Measurements from ENCODE around the gene PDIA3. TPM values are rescaled to one million over a fixed set of nuclear protein-coding genes. Genes with fewer than 3 reads are reported as not detected.

Gene PDIA3
- polyA plus RNA-seq, 2 donors: 90.6 to 140 TPM

DNA sequence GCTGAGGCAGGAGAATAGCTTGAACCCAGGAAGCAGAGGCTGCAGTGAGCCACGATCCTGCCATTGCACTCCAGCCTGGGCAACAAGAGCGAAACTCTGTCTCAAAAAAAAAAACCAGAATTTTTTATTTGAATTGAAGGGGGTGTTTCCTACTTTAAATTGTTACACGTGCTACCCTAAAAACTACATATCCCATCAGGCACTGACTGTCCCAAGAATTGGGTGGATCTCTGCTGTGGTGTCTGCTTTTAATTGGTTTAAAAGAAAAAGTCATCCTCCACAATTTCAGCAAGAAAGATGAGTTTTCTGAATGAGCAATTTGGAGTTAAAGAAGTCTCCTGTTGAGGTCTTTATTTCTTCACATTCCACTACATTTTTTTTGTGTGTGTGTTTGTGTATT lies 2.1 kb downstream of the PDIA3 start:
- no peaks in the 10 kb centered on the region for H3K27me3 ChIP-seq (ENCODE audit: control insufficient read depth in 1 of 2, insufficient read depth in 2 of 2, low read length in 2 of 2)
- no peaks in the 10 kb centered on the region for H3K9me3 ChIP-seq (ENCODE audit: control insufficient read depth in 2 of 2, insufficient read depth in 1 of 2, low read depth in 1 of 2, low read length in 1 of 2)
- H3K27ac ChIP-seq (ENCODE audit: low read depth in 2 of 2, low read length in 1 of 2): no peak overlapping the region
- WGBS, 2 donors: 52 to 62% methylated on average over 3 of the region's 3 CpGs
- peaks cover 2 to 3% of the 10 kb centered on the region in 2 donors for H3K4me1 ChIP-seq (ENCODE audit: control insufficient read depth in 2 of 2, insufficient read depth in 2 of 2, low read length in 1 of 2)
- no peak overlapping the region for H3K4me3 ChIP-seq (ENCODE audit: low read depth in 1 of 2, low read length in 2 of 2)
- H3K36me3 ChIP-seq (ENCODE audit: control insufficient read depth in 2 of 2, insufficient read depth in 2 of 2, low read length in 1 of 2): no peaks in the 10 kb centered on the region

DNA sequence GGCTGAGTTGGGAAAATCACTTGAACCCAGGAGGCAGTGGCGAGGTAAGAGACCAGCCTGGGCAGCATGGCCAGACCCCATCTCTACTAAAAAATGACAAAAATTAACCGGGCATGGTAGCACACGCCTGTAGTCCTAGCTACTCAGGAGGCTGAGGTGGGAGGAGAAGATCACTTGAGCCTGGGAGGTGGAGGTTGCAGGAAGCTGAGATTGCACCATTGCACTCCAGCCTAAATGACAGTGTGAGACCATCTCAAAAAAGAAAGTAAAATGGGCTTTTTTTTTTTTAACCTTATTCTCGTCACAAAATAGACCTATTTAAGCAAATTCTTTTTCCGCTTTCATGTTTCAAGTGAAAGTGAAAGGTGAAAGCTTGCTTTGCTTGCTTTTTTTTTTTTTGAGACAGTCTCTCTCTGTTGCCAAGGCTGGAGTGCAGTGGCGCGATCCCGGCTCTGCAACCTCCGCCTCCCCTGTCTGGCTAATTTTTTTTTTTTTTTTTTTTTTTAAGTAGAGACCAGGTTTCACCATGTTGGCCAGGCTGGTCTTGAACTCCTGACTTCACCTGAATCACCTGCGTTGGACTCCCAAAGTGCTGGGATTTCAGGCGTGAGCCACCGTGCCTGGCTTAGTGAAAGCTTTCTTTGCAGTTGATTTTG lies 3.6 kb downstream of the PDIA3 start:
- WGBS, 2 donors: 34 to 47% methylated on average over 12 of the region's 12 CpGs
- Histone ChIP-seq H3K9me3 (ENCODE audit: control insufficient read depth in 2 of 2, insufficient read depth in 1 of 2, low read depth in 1 of 2, low read length in 1 of 2) (no peaks in the 10 kb centered on the region), H3K4me3 (ENCODE audit: low read depth in 1 of 2, low read length in 2 of 2) (no peak overlapping the region), H3K4me1 (ENCODE audit: control insufficient read depth in 2 of 2, insufficient read depth in 2 of 2, low read length in 1 of 2) (peaks cover 2 to 3% of the 10 kb centered on the region in 2 donors), H3K36me3 (ENCODE audit: control insufficient read depth in 2 of 2, insufficient read depth in 2 of 2, low read length in 1 of 2) (no peaks in the 10 kb centered on the region), H3K27me3 (ENCODE audit: control insufficient read depth in 1 of 2, insufficient read depth in 2 of 2, low read length in 2 of 2) (no peaks in the 10 kb centered on the region), H3K27ac (ENCODE audit: low read depth in 2 of 2, low read length in 1 of 2) (peak overlapping the region; percentile 22 to 34)

DNA sequence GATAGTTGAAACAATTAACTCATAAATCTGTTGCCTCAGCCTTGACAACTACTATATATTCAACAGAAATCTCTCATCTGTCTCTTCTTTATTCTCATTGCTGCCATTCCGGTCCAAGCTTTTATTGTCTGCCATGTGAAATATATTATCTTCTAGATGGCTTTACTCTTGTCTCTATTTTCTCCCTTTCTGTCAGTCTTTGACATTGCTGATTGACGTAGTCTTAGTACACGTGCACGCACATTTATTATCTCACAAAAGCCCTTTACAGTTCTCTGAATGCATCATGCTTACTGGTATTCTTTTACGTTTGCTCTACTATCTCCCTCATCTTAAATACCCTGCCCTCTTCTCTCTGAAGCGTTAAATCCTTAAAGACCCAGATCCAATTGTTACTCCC lies 5.6 kb downstream of the PDIA3 start:
- peaks cover 0 to 3% of the 10 kb centered on the region in 2 donors for H3K4me1 ChIP-seq (ENCODE audit: control insufficient read depth in 2 of 2, insufficient read depth in 2 of 2, low read length in 1 of 2)
- no peaks in the 10 kb centered on the region for H3K27me3 ChIP-seq (ENCODE audit: control insufficient read depth in 1 of 2, insufficient read depth in 2 of 2, low read length in 2 of 2)
- no peak overlapping the region for H3K27ac ChIP-seq (ENCODE audit: low read depth in 2 of 2, low read length in 1 of 2)
- WGBS, 2 donors: 69 to 77% methylated on average over 6 of the region's 6 CpGs
- no peaks in the 10 kb centered on the region for H3K9me3 ChIP-seq (ENCODE audit: control insufficient read depth in 2 of 2, insufficient read depth in 1 of 2, low read depth in 1 of 2, low read length in 1 of 2)
- no peak overlapping the region for H3K4me3 ChIP-seq (ENCODE audit: low read depth in 1 of 2, low read length in 2 of 2)
- no peaks in the 10 kb centered on the region for H3K36me3 ChIP-seq (ENCODE audit: control insufficient read depth in 2 of 2, insufficient read depth in 2 of 2, low read length in 1 of 2)

DNA sequence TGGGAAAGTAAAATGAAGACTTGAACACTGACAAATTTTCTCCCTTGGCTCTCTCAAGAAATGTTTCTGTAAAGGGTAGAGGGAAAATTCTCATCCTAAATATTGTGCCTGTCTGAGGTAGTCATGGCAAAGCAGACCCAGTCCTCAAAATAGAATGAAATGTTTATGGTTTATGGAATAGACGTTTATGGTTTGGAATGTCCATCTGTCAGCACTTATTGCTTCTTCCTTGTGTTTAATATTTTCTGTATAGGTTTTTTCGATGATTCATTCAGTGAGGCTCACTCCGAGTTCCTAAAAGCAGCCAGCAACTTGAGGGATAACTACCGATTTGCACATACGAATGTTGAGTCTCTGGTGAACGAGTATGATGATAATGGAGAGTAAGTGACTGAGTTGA lies 16.6 kb downstream of the PDIA3 start:
- Histone ChIP-seq H3K9me3 (ENCODE audit: control insufficient read depth in 2 of 2, insufficient read depth in 1 of 2, low read depth in 1 of 2, low read length in 1 of 2) (no peaks in the 10 kb centered on the region), H3K36me3 (ENCODE audit: control insufficient read depth in 2 of 2, insufficient read depth in 2 of 2, low read length in 1 of 2) (peaks cover 5 to 15% of the 10 kb centered on the region in 2 donors), H3K4me1 (ENCODE audit: control insufficient read depth in 2 of 2, insufficient read depth in 2 of 2, low read length in 1 of 2) (no peaks in the 10 kb centered on the region), H3K27ac (ENCODE audit: low read depth in 2 of 2, low read length in 1 of 2) (no peak overlapping the region), H3K27me3 (ENCODE audit: control insufficient read depth in 1 of 2, insufficient read depth in 2 of 2, low read length in 2 of 2) (no peaks in the 10 kb centered on the region), H3K4me3 (ENCODE audit: low read depth in 1 of 2, low read length in 2 of 2) (no peak overlapping the region)
- 72 to 78% methylated on average over 6 of the region's 6 CpGs for WGBS, 2 donors

DNA sequence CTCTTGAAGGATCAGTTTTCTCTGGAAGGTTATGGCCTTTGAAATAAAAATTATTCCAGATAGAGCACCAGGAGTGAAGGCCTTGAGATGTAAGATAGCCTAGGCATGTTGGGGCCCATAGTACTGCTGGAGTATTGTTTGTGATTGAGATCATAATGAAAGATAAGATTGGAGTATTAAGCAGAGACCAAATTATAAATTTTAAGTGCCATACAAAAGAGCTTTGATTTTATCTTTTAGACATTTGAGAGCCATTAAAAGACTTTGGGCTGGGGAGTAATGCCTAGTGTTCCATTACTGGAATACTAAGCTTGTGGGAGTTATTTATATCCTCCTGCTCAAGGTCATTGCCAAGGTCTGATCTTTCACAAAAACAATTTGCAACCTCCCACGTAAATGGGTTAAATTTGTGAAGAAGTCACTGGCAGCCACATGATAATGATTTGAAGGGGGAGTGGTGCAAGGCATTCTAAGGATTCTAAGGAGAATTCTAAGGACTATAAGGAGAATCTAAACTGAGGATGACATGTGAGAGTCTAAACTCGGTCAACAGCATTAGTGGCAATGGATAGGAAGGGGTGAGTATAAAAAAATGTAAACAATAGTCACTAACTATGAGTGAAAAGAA lies 17.7 kb downstream of the PDIA3 start:
- Histone ChIP-seq H3K4me1 (ENCODE audit: control insufficient read depth in 2 of 2, insufficient read depth in 2 of 2, low read length in 1 of 2) (no peaks in the 10 kb centered on the region), H3K4me3 (ENCODE audit: low read depth in 1 of 2, low read length in 2 of 2) (no peak overlapping the region), H3K9me3 (ENCODE audit: control insufficient read depth in 2 of 2, insufficient read depth in 1 of 2, low read depth in 1 of 2, low read length in 1 of 2) (no peaks in the 10 kb centered on the region), H3K27me3 (ENCODE audit: control insufficient read depth in 1 of 2, insufficient read depth in 2 of 2, low read length in 2 of 2) (no peaks in the 10 kb centered on the region), H3K27ac (ENCODE audit: low read depth in 2 of 2, low read length in 1 of 2) (no peak overlapping the region), H3K36me3 (ENCODE audit: control insufficient read depth in 2 of 2, insufficient read depth in 2 of 2, low read length in 1 of 2) (peaks cover 5 to 16% of the 10 kb centered on the region in 2 donors)
- WGBS, 2 donors: 67 to 70% methylated on average over 2 of the region's 2 CpGs

DNA sequence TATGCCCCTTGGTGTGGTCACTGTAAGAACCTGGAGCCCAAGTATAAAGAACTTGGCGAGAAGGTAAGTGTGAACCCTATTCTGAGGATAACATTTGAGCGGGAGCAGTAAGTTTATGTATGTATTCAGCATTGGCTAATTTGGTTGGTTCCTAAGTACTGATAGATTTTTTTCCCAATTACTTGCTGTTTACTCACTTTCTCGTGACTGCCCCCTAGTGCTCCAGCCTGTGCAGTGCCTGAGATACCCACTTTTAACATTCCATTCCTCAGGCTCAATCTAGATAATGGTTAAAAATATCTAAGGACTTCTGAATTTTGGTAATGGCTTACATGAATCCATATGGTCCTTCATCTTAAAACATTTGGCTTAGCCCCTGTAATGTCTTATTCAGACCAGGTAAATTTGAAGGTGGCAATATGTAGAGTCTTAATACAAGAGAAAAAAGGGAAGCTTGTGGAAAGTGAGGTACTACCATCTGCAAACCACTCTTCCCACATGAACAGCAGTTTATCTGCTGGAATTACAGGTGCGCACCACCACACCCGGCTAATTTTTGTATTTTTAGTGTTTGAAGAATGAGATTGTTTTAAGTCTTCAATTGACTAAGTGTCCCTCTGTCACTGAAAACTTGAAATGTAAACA lies 23.5 kb downstream of the PDIA3 start:
- Histone ChIP-seq H3K36me3 (ENCODE audit: control insufficient read depth in 2 of 2, insufficient read depth in 2 of 2, low read length in 1 of 2) (peaks cover 0 to 9% of the 10 kb centered on the region in 2 donors), H3K27ac (ENCODE audit: low read depth in 2 of 2, low read length in 1 of 2) (no peak overlapping the region), H3K4me3 (ENCODE audit: low read depth in 1 of 2, low read length in 2 of 2) (no peak overlapping the region), H3K9me3 (ENCODE audit: control insufficient read depth in 2 of 2, insufficient read depth in 1 of 2, low read depth in 1 of 2, low read length in 1 of 2) (no peaks in the 10 kb centered on the region), H3K4me1 (ENCODE audit: control insufficient read depth in 2 of 2, insufficient read depth in 2 of 2, low read length in 1 of 2) (no peaks in the 10 kb centered on the region), H3K27me3 (ENCODE audit: control insufficient read depth in 1 of 2, insufficient read depth in 2 of 2, low read length in 2 of 2) (no peaks in the 10 kb centered on the region)
- WGBS, 2 donors: 62 to 63% methylated on average over 5 of the region's 5 CpGs

DNA sequence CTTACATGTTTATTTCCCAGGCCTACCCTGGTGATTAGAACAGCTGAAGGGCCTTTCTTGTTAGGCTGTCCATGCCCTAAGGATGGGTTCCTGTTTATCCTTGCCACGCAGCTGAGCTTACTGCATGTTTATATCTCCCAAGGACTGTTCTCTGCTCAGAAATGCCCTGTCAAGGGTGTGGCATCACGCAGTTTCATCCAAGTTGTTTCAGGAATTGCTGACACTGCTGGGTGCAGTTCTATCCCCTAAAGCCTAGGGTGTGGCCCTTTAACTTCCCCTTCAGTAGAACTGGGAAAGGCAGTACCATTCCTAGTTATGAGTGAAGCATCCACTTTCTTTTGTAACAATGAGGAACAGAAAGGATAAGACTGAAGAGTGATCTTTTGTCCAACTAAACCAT lies 25.6 kb downstream of the PDIA3 start:
- H3K36me3 ChIP-seq (ENCODE audit: control insufficient read depth in 2 of 2, insufficient read depth in 2 of 2, low read length in 1 of 2): peaks cover 0 to 7% of the 10 kb centered on the region in 2 donors

DNA sequence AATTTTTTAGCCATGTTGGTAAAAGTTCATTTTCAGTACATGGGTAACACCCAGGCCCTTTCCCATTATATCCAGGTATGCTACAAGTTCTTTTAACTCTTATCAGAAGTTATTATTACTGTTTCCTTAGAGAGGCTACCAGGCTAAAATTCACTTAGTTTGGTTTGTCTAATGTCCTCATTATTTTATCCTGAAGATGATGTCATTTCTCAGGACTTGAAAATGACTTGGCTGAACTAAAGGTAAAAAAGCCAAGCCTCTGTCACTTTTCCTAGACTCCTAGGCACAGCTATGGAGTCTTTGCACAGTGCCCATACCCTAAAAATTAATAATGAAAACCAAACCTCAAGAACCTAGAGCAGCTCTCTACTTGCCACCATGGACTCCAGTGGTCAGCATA lies 26.4 kb downstream of the PDIA3 start:
- Histone ChIP-seq H3K36me3 (ENCODE audit: control insufficient read depth in 2 of 2, insufficient read depth in 2 of 2, low read length in 1 of 2) (peaks cover 0 to 4% of the 10 kb centered on the region in 2 donors), H3K27me3 (ENCODE audit: control insufficient read depth in 1 of 2, insufficient read depth in 2 of 2, low read length in 2 of 2) (no peaks in the 10 kb centered on the region), H3K9me3 (ENCODE audit: control insufficient read depth in 2 of 2, insufficient read depth in 1 of 2, low read depth in 1 of 2, low read length in 1 of 2) (no peaks in the 10 kb centered on the region), H3K4me3 (ENCODE audit: low read depth in 1 of 2, low read length in 2 of 2) (no peak overlapping the region), H3K4me1 (ENCODE audit: control insufficient read depth in 2 of 2, insufficient read depth in 2 of 2, low read length in 1 of 2) (peaks cover 0 to 11% of the 10 kb centered on the region in 2 donors), H3K27ac (ENCODE audit: low read depth in 2 of 2, low read length in 1 of 2) (peak overlapping the region in 1 of 2 donors; percentile 45)

More for the DNA sequence above, 25.6 kb downstream of the PDIA3 start:
- H3K4me3 ChIP-seq (ENCODE audit: low read depth in 1 of 2, low read length in 2 of 2): no peak overlapping the region
- no peaks in the 10 kb centered on the region for H3K9me3 ChIP-seq (ENCODE audit: control insufficient read depth in 2 of 2, insufficient read depth in 1 of 2, low read depth in 1 of 2, low read length in 1 of 2)
- peak overlapping the region; percentile 58 to 75 for H3K27ac ChIP-seq (ENCODE audit: low read depth in 2 of 2, low read length in 1 of 2)
- WGBS, 2 donors: 34 to 41% methylated on average over 2 of the region's 2 CpGs
- H3K4me1 ChIP-seq (ENCODE audit: control insufficient read depth in 2 of 2, insufficient read depth in 2 of 2, low read length in 1 of 2): peaks cover 0 to 9% of the 10 kb centered on the region in 2 donors
- no peaks in the 10 kb centered on the region for H3K27me3 ChIP-seq (ENCODE audit: control insufficient read depth in 1 of 2, insufficient read depth in 2 of 2, low read length in 2 of 2)

DNA sequence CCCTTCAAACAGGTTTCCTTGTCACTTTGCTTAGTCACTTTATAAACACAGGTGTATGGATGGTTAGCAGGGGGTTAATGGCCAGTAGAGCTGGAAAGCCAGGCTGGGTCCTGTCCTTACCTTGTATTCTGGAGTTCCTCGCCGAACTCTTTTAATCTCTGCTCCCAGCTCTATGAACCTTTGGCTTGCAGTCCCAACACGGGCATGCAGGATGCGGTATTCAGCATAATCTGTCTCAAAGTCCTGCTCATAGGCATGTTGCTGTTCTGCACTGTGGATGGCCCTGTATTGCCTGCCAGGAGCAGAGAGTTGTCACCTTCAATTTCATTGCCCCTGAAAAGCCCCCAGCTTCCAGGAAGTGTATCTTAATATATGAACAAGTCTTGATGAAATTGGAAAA lies 27.8 kb downstream of the PDIA3 start:
- 75 to 78% methylated on average over 4 of the region's 4 CpGs for WGBS, 2 donors
- Histone ChIP-seq H3K4me1 (ENCODE audit: control insufficient read depth in 2 of 2, insufficient read depth in 2 of 2, low read length in 1 of 2) (peaks cover 0 to 11% of the 10 kb centered on the region in 2 donors), H3K36me3 (ENCODE audit: control insufficient read depth in 2 of 2, insufficient read depth in 2 of 2, low read length in 1 of 2) (no peaks in the 10 kb centered on the region)

More for the DNA sequence above, 27.8 kb downstream of the PDIA3 start:
- Histone ChIP-seq H3K27ac (ENCODE audit: low read depth in 2 of 2, low read length in 1 of 2) (no peak overlapping the region), H3K27me3 (ENCODE audit: control insufficient read depth in 1 of 2, insufficient read depth in 2 of 2, low read length in 2 of 2) (no peaks in the 10 kb centered on the region), H3K4me3 (ENCODE audit: low read depth in 1 of 2, low read length in 2 of 2) (no peak overlapping the region), H3K9me3 (ENCODE audit: control insufficient read depth in 2 of 2, insufficient read depth in 1 of 2, low read depth in 1 of 2, low read length in 1 of 2) (no peaks in the 10 kb centered on the region)

All from esophagus (tissue), 2 donors.